GM12892 (cell line): ENCODE measurements around the gene HMGB1.

Source experiments
- DNase-seq: peaks from one replicate; pipeline ENCODE4 v3.0.0; 2011; ENCODE audit not compliant: insufficient read length
- FAIRE-seq: peaks from 2 replicates; lab custom pipeline; 2011; peaks lifted over from hg19 to GRCh38; lab: Jason Lieb, UNC
- POLR2A ChIP-seq: IDR thresholded peaks from 2 replicates; pipeline ENCODE4 v1.6.1; 2011; ENCODE audit warnings: low read depth, low read length, control low read depth
- POLR2AphosphoS5 ChIP-seq: IDR thresholded peaks from 2 replicates; pipeline ENCODE4 v1.6.1; 2011; ENCODE audit warnings: low read depth, low read length, control low read depth
- TAF1 ChIP-seq: IDR thresholded peaks from 2 replicates; pipeline ENCODE4 v1.6.1; 2011; ENCODE audit warnings: low read depth, mild to moderate bottlenecking, control low read depth, low read length, borderline replicate concordance

HMGB1 gene

DNA sequence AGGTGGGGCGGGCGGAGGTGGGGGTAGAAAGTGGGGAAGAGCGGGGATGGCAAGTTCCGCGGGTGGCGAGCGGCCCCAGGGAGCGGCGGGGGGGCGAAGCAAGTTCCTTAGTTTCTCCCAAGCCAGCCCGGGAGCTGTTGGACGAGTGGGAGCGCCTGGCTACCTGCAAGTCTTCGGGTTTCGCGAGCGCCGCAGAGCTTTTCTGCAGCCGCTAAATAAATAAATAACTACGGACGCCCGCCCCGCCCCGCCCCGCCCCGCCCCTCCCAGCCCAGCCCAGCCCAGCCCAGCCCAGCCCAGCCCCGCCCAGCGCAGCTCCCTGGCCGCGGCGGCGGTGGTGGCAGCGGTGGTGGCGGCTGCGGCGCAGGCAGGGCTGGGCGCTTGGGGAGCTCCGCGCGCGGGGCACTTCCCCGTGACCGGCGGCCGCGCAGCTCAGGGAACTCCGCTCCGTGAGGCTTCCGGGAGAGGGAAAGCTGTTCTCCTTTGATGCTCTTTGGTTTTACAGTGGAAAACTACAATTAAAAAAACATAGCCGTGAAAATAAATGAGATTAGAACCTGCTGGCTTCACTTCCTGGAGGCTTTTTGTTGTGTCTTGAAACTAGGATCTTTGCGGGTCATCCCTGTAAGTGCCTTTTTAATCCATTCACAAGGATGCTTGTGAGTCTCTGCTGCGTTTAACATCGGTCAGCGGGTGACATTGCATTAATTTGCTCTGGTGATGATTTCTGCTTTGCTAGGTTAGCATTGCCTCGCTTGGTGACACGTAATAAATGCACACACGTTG is 43.5 kb downstream of the HMGB1 start, which contains the start of gene UBE2L5:
Gene UBE2L5, plus strand, starts transcription at position 440 of the 786 bp plus-strand sequence. CDS start 5,498 bp downstream, outside the sequence.
- DNase-seq, result peak; percentile 36
- TF ChIP-seq POLR2AphosphoS5 (no peak), POLR2A (no peak), TAF1 (no peak)
- peak; percentile 79 for FAIRE-seq

DNA sequence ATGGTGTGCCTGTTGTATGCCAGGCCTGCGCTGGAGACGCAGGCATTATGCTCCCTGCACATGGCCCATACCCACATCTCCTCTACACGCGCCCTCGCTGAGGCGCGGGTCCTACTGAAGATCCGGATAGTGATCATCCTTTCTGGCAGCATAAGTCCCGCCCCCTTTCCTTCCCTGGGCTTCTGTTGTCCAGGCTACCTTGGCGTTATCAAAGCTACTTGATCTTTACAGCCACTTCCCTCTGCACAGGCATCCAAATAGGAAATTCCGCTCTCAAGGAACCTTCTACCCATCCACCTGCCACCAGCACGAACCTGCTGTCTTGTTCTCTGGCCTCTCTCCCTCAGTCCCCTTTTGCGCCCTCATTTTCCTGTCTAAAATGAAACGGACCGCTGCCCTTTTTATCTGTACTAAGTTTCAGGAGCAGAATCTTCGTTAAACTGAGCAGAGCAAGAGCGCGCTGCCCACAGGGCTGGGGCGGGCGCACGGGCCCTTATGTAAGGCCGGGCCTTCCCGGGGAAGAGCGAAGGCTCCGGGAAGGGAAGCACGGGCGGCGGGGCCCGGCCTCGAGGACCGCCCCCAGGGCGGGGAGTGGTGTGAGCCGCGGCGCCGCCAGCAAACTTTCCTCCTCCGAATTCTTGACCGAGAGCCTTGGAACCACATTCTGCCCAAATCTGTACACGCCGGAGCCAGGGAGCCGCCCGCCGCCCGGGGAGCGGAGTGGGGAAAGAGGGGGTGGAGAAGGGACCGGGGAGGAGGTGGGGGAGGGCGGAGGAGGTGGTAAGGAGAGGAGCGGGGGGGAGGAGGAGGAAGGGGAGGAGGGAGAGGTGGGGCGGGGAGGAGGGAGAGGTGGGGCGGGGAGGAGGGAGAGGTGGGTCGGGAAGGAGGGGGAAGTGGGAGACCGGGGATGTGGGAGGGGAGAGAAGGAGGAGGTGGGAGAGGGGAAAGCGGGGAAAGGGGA is 44.4 kb downstream of the HMGB1 start:
- DNase-seq, result peak; percentile 56
- FAIRE-seq, result peak; percentile 80
- TF ChIP-seq TAF1, result no peak
- TF ChIP-seq POLR2A, result no peak
- TF ChIP-seq POLR2AphosphoS5, result no peak

DNA sequence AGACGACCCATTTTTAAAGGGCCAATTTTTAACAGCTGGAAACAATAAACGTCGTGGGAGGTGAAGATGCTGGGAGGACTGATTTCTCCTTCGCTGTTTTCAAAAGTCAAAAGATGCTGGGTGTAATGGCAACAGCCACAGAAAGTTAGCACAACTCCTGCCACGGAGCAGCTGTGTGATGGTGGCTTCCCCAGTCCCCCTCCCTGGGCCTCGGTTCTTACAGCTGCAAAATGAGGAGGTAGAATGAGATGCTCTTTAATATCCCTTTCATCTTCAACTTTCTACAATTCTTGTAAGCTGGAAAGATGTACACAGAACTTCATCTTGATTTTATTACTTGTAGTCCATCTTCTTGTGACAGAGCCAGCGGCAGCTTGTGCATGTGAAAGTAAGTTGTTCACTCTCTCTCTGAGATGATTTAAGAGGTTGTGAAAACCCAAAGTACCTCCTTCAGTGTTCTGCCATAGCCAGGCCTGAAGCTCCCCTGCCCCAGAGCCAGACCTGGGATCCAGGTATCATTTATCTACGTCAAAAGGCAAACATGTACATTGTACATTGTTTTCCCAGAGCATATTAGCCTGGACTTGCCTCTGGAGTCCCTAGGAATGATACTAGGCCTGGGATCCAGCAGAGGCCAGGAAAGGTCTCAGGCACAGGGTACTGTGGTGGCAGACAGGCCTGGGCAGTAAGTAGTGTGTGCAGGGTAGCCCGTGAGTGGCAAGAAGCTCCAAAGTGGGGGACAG is 46.8 kb downstream of the HMGB1 start:
- DNase-seq (no peak), FAIRE-seq (no peak)
- TF ChIP-seq POLR2AphosphoS5 (no peak), TAF1 (no peak), POLR2A (no peak)

DNA sequence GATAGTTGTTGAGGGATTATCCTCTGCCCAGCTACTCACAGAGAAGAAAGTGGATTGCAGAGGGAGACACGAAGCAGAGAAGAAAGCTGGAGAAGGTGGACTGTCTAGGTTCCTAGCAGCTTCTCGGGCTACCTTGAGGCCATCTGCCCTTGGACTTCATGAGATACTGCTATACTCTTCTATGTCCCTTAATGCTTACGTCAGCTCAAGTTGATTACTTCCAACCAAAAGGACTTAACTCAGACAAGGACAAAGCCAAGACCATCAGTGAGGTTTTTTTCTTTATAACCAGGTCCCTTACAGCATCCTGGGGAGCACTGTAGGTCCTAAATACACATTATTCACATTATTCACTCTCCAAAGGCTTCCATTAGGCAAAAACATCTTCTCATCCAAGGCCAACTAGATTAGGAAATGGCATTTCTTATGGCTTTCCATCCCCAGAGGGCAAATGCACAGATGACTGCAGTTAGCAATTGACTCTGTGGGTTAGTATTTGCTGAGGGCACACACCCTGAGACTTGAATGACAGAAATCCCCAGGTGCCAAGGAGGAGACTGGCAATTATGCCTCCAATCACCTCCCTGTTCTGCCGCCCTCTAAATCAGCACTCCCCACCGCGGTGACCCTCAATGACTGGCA is 47.5 kb downstream of the HMGB1 start:
- FAIRE-seq (peak; percentile 64), DNase-seq (no peak)
- TF ChIP-seq TAF1 (no peak), POLR2AphosphoS5 (no peak), POLR2A (no peak)

DNA sequence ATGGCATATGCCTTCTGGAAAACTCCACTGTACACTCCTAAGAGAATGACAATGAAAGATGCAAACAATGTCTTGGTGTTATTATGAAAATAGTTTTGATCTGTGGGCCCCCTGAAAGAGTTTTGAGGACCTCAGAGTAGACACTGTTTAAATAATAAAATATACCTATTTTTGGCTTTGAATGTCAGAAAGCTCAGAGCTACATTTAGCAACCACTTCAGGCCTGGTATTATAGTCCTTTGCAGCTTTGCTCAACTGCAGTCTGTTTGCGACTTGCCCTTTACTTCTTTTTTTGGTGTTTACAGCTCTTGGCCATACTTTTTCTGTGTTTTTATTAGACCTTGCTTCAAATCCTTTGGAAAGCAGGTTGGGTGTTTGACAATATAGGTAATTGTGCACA is 49.3 kb downstream of the HMGB1 start:
- TF ChIP-seq POLR2A, result no peak
- TF ChIP-seq TAF1, result no peak
- no peak for TF ChIP-seq POLR2AphosphoS5
- FAIRE-seq, result no peak
- DNase-seq, result no peak

DNA sequence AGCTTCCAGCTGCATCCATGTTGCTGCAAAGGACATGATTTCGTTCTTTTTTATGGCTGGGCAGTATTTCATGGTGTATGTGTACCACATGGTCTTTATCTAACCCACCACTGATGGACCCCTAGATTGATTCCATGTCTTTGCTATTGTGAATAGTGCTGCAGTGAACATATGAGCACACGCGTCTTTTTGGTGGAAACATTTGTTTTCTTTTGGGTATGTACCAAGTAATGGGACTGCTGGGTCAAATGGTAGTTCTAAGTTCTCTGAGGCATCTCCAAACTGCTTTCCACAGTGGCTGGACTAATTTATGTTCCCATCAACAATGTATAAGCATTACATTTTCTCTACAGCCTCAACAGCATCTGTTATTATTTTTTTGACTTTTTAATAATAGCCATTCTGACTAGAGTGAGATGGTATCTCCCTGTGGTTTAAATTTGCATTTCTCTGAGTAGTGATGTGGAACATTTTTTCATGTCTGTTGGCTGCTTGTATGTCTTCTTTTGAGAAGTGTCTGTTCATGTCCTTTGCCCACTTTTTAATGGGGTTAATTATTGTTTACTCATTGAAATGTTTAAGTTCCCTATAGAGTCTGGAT is 50.2 kb downstream of the HMGB1 start:
- TF ChIP-seq POLR2AphosphoS5 (no peak), POLR2A (no peak)
- DNase-seq (no peak), FAIRE-seq (peak; percentile 93)

DNA sequence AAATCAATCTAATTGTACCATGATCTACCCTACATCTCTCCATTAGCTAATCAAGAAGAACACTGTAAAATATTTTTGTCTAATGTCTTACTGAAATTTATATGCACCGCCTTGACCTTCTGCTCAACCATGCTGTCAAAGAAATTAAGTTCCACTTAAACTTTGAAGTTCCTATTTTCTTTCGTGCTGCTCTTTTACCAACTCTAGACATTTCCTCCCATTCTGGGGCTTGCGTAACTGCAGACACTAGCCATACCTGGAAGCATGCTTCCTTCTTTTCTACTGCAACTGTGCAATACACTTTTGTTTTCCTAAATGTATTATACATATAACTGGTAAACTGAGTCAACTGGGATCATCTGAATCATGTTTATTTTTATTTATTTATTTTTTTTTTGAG is 51.9 kb downstream of the HMGB1 start:
- TF ChIP-seq TAF1, result no peak
- no peak for TF ChIP-seq POLR2A
- no peak for TF ChIP-seq POLR2AphosphoS5
- FAIRE-seq (no peak), DNase-seq (no peak)

DNA sequence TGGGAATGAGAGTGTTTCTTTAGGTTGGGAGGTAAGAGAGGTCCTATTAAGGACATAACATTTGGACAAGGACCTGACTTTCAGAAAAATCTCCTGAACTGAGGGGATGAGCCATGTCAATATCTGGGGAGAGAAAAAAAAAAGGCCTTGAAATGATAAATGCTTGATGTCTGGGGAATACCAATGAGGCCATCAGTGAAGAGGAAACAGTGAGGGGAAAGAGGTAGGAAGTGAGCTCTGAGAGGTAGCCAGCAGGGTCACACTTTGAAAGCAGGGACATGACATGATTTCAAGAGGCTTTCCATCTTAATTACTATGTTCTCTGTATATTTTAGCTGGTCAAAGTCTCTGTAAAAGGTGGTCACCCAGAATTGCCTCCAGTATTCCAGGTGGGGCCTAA is 53.4 kb downstream of the HMGB1 start:
- no peak for DNase-seq
- peak; percentile 50 for FAIRE-seq
- TF ChIP-seq POLR2A, result no peak
- TF ChIP-seq POLR2AphosphoS5, result no peak
- TF ChIP-seq TAF1, result no peak

DNA sequence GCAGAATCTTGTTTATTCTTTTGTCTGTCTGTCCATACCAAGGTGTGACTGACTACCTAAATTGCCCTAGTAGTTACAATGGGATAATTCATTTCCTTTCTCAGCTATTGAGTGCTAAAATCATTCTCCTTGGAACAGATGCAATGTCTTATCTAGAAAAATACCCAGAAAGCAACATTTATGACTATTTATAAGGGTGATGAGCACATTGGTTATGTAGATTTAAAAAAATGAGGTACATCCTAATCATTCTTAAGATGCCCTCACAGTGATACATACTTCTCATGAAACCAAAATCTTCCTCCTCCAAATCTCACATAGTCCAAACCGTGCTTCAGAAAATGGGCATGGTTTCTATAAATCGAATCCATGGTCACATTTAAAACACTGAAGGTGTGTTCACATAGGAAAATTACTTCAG is 55.0 kb downstream of the HMGB1 start:
- FAIRE-seq (no peak), DNase-seq (no peak)
- TF ChIP-seq TAF1 (no peak), POLR2AphosphoS5 (no peak), POLR2A (no peak)

DNA sequence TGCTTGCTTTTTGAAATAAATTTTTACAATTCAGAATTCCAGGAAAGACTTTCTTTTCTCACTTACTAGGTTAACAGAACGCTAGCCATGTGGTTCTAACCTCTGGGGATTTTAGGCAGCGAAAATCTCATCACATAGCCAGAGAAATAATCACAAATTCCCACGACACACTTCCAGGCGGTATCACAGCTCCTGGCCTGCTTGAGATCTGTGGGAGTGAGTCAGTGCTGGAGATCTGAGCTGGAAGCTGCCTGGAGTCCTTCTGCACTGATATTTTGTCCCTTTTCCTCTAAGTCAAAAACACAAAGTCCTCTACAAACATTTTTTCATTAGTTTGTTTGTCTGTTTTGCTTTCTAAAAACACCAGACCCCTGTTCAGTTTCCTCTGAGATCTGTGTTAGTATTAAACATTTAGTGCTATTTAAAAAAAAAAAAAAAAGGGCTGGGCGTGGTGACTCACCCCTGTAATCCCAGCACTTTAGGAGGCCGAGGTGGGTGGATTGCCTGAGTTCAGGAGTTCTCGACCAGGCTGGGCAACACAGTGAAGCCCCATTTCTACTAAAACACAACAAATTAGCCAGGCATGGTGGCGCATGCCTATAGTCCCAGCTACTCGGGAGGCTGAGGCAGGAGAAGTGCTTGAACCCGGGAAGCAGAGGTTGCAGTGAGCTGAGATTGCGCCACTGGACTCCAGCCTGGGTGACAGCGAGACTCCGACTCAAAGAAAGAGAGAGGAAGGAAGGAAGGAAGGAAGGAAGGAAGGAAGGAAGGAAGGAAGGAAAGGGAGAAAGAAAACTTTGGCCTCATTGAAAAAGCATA is 55.6 kb downstream of the HMGB1 start:
- FAIRE-seq (no peak), DNase-seq (no peak)
- TF ChIP-seq POLR2AphosphoS5 (no peak), POLR2A (no peak), TAF1 (no peak)
